Measurements from ENCODE around the gene MTMR3.

Gene MTMR3

GRCh38 chr22:29840498-29840897 is 42.5 kb upstream of the MTMR3 start:
- Histone ChIP-seq H4K20me1 (ENCODE audit: control insufficient read depth, insufficient read depth, low read depth, low read length) (0 out of 2 replicates have a peak, but pooled peaks cover 3% of the 10 kb centered on the region), H3K9me2 (replicated peaks; ENCODE audit: control insufficient read depth, low read length) (no peaks in the 10 kb centered on the region), H3K4me1 (ENCODE audit: control insufficient read depth, low read length) (peaks cover 18% of the 10 kb centered on the region), H3K79me2 (ENCODE audit: control insufficient read depth, low read length) (peaks cover 25% of the 10 kb centered on the region), H3F3A (ENCODE audit: control insufficient read depth, insufficient read depth) (no peaks in the 10 kb centered on the region), H3K27me3 (ENCODE audit: control insufficient read depth, low read length) (no peaks in the 10 kb centered on the region), H3K27ac (ENCODE audit: low read depth, low read length) (no peak overlapping the region), H3K36me3 (ENCODE audit: control insufficient read depth, low read length) (peaks cover 6% of the 10 kb centered on the region), H3K9me3 (ENCODE audit: control insufficient read depth, insufficient read depth, low read length) (no peaks in the 10 kb centered on the region), H3K4me3 (ENCODE audit: low read length) (no peak overlapping the region), H3K4me2 (ENCODE audit: low read length) (no peak overlapping the region)
- no peak for TF ChIP-seq CTCF (IDR thresholded peaks at IDR 0.05; ENCODE audit: low read depth, low read length, poor library complexity, severe bottlenecking)
- TF ChIP-seq EZH2phosphoT487 (IDR thresholded peaks at IDR 0.05; ENCODE audit: borderline replicate concordance, low read length), result no peak

GRCh38 chr22:29842172-29842571 is 40.8 kb upstream of the MTMR3 start:
- peaks cover 13% of the 10 kb centered on the region for H3K4me1 ChIP-seq (ENCODE audit: control insufficient read depth, low read length)
- H3K9me3 ChIP-seq (ENCODE audit: control insufficient read depth, insufficient read depth, low read length), result no peaks in the 10 kb centered on the region
- no peak for TF ChIP-seq CTCF (IDR thresholded peaks at IDR 0.05; ENCODE audit: low read depth, low read length, poor library complexity, severe bottlenecking)
- TF ChIP-seq EZH2phosphoT487 (IDR thresholded peaks at IDR 0.05; ENCODE audit: borderline replicate concordance, low read length), result no peak
- H3K27ac ChIP-seq (ENCODE audit: low read depth, low read length), result no peak overlapping the region
- peaks cover 3% of the 10 kb centered on the region; the same call in 1 of the 2 replicates for H3K36me3 ChIP-seq (ENCODE audit: control insufficient read depth, low read length)
- H3K4me2 ChIP-seq (ENCODE audit: low read length), result no peak overlapping the region
- no peaks in the 10 kb centered on the region for H3K27me3 ChIP-seq (ENCODE audit: control insufficient read depth, low read length)
- H4K20me1 ChIP-seq (ENCODE audit: control insufficient read depth, insufficient read depth, low read depth, low read length), result 0 out of 2 replicates have a peak, but pooled peaks cover 3% of the 10 kb centered on the region
- H3K79me2 ChIP-seq (ENCODE audit: control insufficient read depth, low read length), result peaks cover 8% of the 10 kb centered on the region
- no peaks in the 10 kb centered on the region for H3F3A ChIP-seq (ENCODE audit: control insufficient read depth, insufficient read depth)
- no peak overlapping the region for H3K4me3 ChIP-seq (ENCODE audit: low read length)
- no peaks in the 10 kb centered on the region for H3K9me2 ChIP-seq (replicated peaks; ENCODE audit: control insufficient read depth, low read length)

- peaks cover 8% of the 10 kb centered on the region for H3K4me1 ChIP-seq (ENCODE audit: control insufficient read depth, low read length)
- peaks cover 2% of the 10 kb centered on the region; the same call in 1 of the 2 replicates for H3K36me3 ChIP-seq (ENCODE audit: control insufficient read depth, low read length)
- no peaks in the 10 kb centered on the region for H3K9me2 ChIP-seq (replicated peaks; ENCODE audit: control insufficient read depth, low read length)
- TF ChIP-seq CTCF (IDR thresholded peaks at IDR 0.05; ENCODE audit: low read depth, low read length, poor library complexity, severe bottlenecking) (no peak), EZH2phosphoT487 (IDR thresholded peaks at IDR 0.05; ENCODE audit: borderline replicate concordance, low read length) (no peak)
- H3K9me3 ChIP-seq (ENCODE audit: control insufficient read depth, insufficient read depth, low read length), result no peaks in the 10 kb centered on the region
- no peaks in the 10 kb centered on the region for H3K27me3 ChIP-seq (ENCODE audit: control insufficient read depth, low read length)
- no peak overlapping the region for H3K4me3 ChIP-seq (ENCODE audit: low read length)
- H3K27ac ChIP-seq (ENCODE audit: low read depth, low read length), result no peak overlapping the region
- no peaks in the 10 kb centered on the region for H3F3A ChIP-seq (ENCODE audit: control insufficient read depth, insufficient read depth)
- H3K79me2 ChIP-seq (ENCODE audit: control insufficient read depth, low read length), result peaks cover 3% of the 10 kb centered on the region
- H3K4me2 ChIP-seq (ENCODE audit: low read length), result no peak overlapping the region
- H4K20me1 ChIP-seq (ENCODE audit: control insufficient read depth, insufficient read depth, low read depth, low read length), result no peaks in the 10 kb centered on the region
Observed at GRCh38 chr22:29842740-29843139, 40.2 kb upstream of the MTMR3 start.

Measured in DOHH2 (cell line).